Panc1 (cell line): ENCODE data around the gene ZNF410. TPM values are rescaled to one million over a fixed set of nuclear protein-coding genes. Genes with fewer than 3 reads are reported as not detected.
"Not testable (repeated sequence)": the region's sequence is repeated elsewhere in the genome, so short reads cannot be mapped to it uniquely, and the experiment has no call there.

ENCODE experiments used
- ATAC-seq: fragments of 200-7000 bp; cut with Tn5 transposase; 2 replicates; pipeline ENCODE4 v1.9.1; 2020; ENCODE audit warnings: mild to moderate bottlenecking, moderate library complexity
- BruUV-seq: library from RNA; stranded (reverse); fragments of 400-500 nt; replicated peaks from 2 replicates; lab custom pipeline; 2021; lab: Mats Ljungman, UMichigan
- CTCF ChIA-PET: fragments of 300-600 bp; sonication (Branson Sonifier 250); formaldehyde crosslinking; loops from one replicate; lab custom pipeline; 2022; ENCODE audit warnings: antibody characterized with exemption; lab: Charles Lee
- POLR2A ChIA-PET: fragments of 300-600 bp; sonication (Branson Sonifier 250); formaldehyde crosslinking; loops from one replicate; lab custom pipeline; 2022; ENCODE audit warnings: antibody characterized with exemption; lab: Charles Lee
- DNase-seq: peaks from one replicate; pipeline ENCODE4 v3.0.0-alpha.2; 2010; ENCODE audit warnings: low read depth, low spot score
- H3K27ac ChIP-seq: 2 replicates; pipeline ENCODE4 v1.5.1; 2011; ENCODE audit warnings: mild to moderate bottlenecking, low read length, inconsistent platforms
- H3K27me3 ChIP-seq: fragments of 200-500 bp; sonication (Bioruptor generic); 2 replicates; pipeline ENCODE4 v1.6.0; 2014; ENCODE audit warnings: low read length, inconsistent platforms; ENCODE audit not compliant: control insufficient read depth, insufficient read depth
- H3K36me3 ChIP-seq: fragments of 200-500 bp; sonication (Bioruptor generic); 2 replicates; pipeline ENCODE4 v1.5.1; 2014; ENCODE audit warnings: inconsistent platforms, mild to moderate bottlenecking, low read length, moderate library complexity; ENCODE audit not compliant: control insufficient read depth, insufficient read depth
- H3K4me1 ChIP-seq: 2 replicates; pipeline ENCODE4 v1.5.1; 2011; ENCODE audit warnings: inconsistent platforms, mild to moderate bottlenecking, low read length, moderate library complexity; ENCODE audit not compliant: control insufficient read depth, insufficient read depth
- H3K4me3 ChIP-seq, 2 experiments: 2 replicates each; pipeline ENCODE4 v1.5.1; 2011 to 2012; ENCODE audit warnings: low read depth in 2 of 2, low read length in 2 of 2, mild to moderate bottlenecking in 2 of 2, inconsistent platforms in 1 of 2, moderate library complexity in 1 of 2
- H3K9me3 ChIP-seq: fragments of 200-500 bp; sonication (Bioruptor generic); 2 replicates; pipeline ENCODE4 v1.5.1; 2014; ENCODE audit warnings: low read depth, mild to moderate bottlenecking, inconsistent platforms, low read length, moderate library complexity; ENCODE audit not compliant: control insufficient read depth, insufficient read depth
- POLR2AphosphoS5 ChIP-seq: IDR thresholded peaks from 2 replicates; pipeline ENCODE4 v1.6.1; 2012; ENCODE audit warnings: mild to moderate bottlenecking, low read depth, low read length, moderate library complexity
- SIN3A ChIP-seq: IDR thresholded peaks from 2 replicates; pipeline ENCODE4 v1.6.1; 2012; ENCODE audit warnings: low read depth, mild to moderate bottlenecking, low read length, moderate library complexity, borderline replicate concordance; ENCODE audit not compliant: insufficient read depth
- TCF7L2 ChIP-seq: IDR thresholded peaks from 2 replicates; pipeline ENCODE4 v1.6.1; 2011; ENCODE audit warnings: mild to moderate bottlenecking, low read depth, low read length, inconsistent platforms
- in situ Hi-C: cut with HindIII; loops from 2 replicates; pipeline ENCODE4 v1.10.0; 2016; ENCODE audit warnings: low sequenced_read_pairs, low pct_unique_long_range_greater_than_20kb
- intact Hi-C: fragments of 100-400 bp; cut with micrococcal nuclease; formaldehyde crosslinking; loops from one replicate; pipeline ENCODE4 v1.10.0; 2022; ENCODE audit not compliant: unreplicated experiment
- total RNA-seq: library from RNA; stranded (reverse); gene quantifications from one replicate; pipeline ENCODE4 v1.2.1, GENCODE V29; 2021; ENCODE audit not compliant: unreplicated experiment
- TF ChIP-seq, protein P1 (sequence below), 2 experiments: IDR thresholded peaks; 2 replicates each; pipeline ENCODE4 v1.6.1; 2011 to 2012; ENCODE audit warnings: low read depth in 2 of 2, control low read depth in 1 of 2, low read length in 1 of 2, mild to moderate bottlenecking in 1 of 2, moderate library complexity in 1 of 2; ENCODE audit not compliant: insufficient read depth in 1 of 2
- TF ChIP-seq, protein P2 (sequence below): fragments of 450-650 bp; IDR thresholded peaks from 2 replicates; pipeline ENCODE4 v1.5.1; 2017; ENCODE audit warnings: mild to moderate bottlenecking

ZNF410 gene
- total RNA-seq, 1 experiment from 2014 or later: 31.2 TPM

DNA sequence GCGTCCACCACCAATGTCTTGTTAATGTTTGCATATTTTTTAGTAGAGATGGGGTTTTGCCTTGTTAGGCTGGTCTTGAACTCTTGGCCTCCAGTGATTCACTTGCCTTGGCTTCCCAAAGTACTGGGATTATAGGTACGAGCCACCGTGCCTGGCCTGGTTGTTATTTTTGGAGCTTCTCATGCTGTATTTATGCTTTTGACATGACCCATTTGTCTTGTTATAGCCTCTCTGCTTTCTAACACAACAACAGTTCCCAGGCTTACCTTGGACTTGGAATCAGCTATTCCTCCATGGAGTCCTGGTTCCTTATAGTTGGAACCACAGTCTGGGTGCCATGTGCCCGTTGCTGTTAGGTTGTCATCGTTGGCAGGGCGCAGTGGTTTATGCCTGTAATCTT, 29.7 kb downstream of the ZNF410 start:
- Histone ChIP-seq H3K27ac (no peak overlapping the region), H3K27me3 (no peaks in the 10 kb centered on the region), H3K4me3 (no peak overlapping the region), H3K36me3 (peaks cover 7% of the 10 kb centered on the region; the same call in 1 of the 2 replicates), H3K9me3 (no peaks in the 10 kb centered on the region), H3K4me1 (no peaks in the 10 kb centered on the region)
- ATAC-seq (no peak), DNase-seq (no peak)
- BruUV-seq: no TSS peak
- no peak for TF ChIP-seq SIN3A
- no peak for TF ChIP-seq TCF7L2
- TF ChIP-seq, protein P1, sequence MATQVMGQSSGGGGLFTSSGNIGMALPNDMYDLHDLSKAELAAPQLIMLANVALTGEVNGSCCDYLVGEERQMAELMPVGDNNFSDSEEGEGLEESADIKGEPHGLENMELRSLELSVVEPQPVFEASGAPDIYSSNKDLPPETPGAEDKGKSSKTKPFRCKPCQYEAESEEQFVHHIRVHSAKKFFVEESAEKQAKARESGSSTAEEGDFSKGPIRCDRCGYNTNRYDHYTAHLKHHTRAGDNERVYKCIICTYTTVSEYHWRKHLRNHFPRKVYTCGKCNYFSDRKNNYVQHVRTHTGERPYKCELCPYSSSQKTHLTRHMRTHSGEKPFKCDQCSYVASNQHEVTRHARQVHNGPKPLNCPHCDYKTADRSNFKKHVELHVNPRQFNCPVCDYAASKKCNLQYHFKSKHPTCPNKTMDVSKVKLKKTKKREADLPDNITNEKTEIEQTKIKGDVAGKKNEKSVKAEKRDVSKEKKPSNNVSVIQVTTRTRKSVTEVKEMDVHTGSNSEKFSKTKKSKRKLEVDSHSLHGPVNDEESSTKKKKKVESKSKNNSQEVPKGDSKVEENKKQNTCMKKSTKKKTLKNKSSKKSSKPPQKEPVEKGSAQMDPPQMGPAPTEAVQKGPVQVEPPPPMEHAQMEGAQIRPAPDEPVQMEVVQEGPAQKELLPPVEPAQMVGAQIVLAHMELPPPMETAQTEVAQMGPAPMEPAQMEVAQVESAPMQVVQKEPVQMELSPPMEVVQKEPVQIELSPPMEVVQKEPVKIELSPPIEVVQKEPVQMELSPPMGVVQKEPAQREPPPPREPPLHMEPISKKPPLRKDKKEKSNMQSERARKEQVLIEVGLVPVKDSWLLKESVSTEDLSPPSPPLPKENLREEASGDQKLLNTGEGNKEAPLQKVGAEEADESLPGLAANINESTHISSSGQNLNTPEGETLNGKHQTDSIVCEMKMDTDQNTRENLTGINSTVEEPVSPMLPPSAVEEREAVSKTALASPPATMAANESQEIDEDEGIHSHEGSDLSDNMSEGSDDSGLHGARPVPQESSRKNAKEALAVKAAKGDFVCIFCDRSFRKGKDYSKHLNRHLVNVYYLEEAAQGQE (IDR thresholded peaks at IDR 0.05; ENCODE audit: insufficient read depth in 1 of 2, low read depth in 2 of 2, low read length in 1 of 2): no peak
- no peak for TF ChIP-seq POLR2AphosphoS5
- TF ChIP-seq, protein P2, sequence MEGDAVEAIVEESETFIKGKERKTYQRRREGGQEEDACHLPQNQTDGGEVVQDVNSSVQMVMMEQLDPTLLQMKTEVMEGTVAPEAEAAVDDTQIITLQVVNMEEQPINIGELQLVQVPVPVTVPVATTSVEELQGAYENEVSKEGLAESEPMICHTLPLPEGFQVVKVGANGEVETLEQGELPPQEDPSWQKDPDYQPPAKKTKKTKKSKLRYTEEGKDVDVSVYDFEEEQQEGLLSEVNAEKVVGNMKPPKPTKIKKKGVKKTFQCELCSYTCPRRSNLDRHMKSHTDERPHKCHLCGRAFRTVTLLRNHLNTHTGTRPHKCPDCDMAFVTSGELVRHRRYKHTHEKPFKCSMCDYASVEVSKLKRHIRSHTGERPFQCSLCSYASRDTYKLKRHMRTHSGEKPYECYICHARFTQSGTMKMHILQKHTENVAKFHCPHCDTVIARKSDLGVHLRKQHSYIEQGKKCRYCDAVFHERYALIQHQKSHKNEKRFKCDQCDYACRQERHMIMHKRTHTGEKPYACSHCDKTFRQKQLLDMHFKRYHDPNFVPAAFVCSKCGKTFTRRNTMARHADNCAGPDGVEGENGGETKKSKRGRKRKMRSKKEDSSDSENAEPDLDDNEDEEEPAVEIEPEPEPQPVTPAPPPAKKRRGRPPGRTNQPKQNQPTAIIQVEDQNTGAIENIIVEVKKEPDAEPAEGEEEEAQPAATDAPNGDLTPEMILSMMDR: no peak
- CTCF ChIA-PET: no interaction called here
- intact Hi-C loops: no loop called here
- POLR2A ChIA-PET: interaction anchor here (0.6 kb wide), 1 partner anchor 318 kb away, joined by 3 read pairs; no protein-coding TSS in a partner anchor
- in situ Hi-C loops: no loop called here

DNA sequence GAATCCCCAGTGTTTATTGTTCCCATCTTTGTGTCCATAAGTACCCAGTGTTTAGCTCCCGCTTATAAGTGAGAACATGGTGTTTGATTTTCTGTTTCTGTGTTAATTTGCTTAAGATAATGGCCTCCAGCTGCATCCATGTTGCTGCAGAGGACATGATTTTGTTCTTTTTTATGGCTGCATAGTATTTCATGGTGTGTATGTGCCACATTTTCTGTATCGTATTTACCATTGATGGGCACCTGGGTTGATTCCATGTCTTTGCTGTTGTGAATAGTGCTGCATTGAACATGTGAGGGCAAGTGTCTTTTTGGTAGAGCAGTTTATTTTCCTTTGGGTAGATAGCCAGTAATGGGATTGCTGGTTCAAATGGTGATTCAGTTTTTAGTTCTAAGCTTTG, 32.8 kb downstream of the ZNF410 start:
- intact Hi-C loops, DNase-seq, H3K4me3 ChIP-seq, ATAC-seq, BruUV-seq, in situ Hi-C loops, CTCF ChIA-PET, H3K4me1 ChIP-seq, H3K9me3 ChIP-seq, H3K27ac ChIP-seq, H3K27me3 ChIP-seq: not testable (repeated sequence)
- POLR2A ChIA-PET: interaction anchor here (0.6 kb wide), 1 partner anchor 23 kb away, joined by 7 read pairs; no protein-coding TSS in a partner anchor
- H3K36me3 ChIP-seq: peaks cover 23% of the 10 kb centered on the region

DNA sequence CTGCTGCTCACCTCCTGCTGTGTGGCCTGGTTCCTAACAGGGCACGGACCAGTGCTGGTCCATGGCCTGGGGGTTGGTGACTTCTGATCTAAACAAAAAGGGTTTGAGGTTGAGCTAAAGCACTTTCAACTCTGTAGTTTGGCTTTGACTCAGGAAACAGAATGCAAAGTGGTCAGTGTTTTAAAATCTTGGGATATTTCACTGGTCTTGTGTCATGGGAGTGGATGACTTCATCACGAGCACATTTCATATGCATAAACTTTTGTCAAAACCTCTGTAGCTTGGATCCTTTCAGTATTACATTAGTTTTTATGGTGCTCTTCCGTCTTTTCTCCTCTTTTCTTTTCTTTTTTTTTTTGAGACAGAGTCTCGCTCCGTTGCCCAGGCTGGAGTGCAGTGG, 37.7 kb downstream of the ZNF410 start:
- peaks cover 21% of the 10 kb centered on the region for H3K36me3 ChIP-seq
- no peaks in the 10 kb centered on the region for H3K9me3 ChIP-seq
- TF ChIP-seq POLR2AphosphoS5: no peak
- no peaks in the 10 kb centered on the region for H3K4me1 ChIP-seq
- H3K27ac ChIP-seq: no peak overlapping the region
- POLR2A ChIA-PET: no interaction called here
- no TSS peak for BruUV-seq
- H3K27me3 ChIP-seq: no peaks in the 10 kb centered on the region
- H3K4me3 ChIP-seq: no peak overlapping the region
- in situ Hi-C loops: no loop called here
- DNase-seq (no peak), ATAC-seq (no peak)
- intact Hi-C loops: no loop called here
- CTCF ChIA-PET: no interaction called here
